ENCODE results near the gene DNAJC15. TPM values are rescaled to one million over a fixed set of nuclear protein-coding genes. Genes with fewer than 3 reads are reported as not detected.
A peak's percentile ranks its signal among the peaks of the same experiment; 100 is the strongest.

The DNAJC15 gene
- total and polyA plus RNA-seq, 2 of the 4 experiments (the other 2 are of a cell fraction), result 7.0 to 22.0 TPM

DNA sequence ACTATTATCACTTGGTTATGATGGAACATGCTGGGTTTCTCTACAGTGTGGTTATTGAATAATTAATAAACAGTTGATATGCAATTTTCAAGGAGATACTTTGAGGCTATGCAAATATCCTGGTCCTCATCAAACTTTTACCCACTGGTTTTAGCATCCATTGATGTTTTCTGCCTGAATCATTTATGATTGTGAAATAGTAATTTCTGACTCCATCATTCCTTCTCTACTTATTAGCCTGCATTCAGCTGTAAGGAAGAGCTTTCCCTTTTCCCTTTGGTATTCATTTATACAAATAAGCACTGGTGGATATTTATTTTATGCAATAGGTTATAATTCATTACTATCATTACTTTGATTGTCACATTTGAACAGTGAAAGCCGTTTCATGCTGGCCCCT is 13.9 kb upstream of the DNAJC15 start:
- Histone ChIP-seq H3K23ac (ENCODE audit: low read depth, low read length) (no peak overlapping the region), H4K5ac (ENCODE audit: low read depth, low read length) (peak overlapping the region; percentile 67; the same call in 1 of the 2 replicates), H2BK15ac (ENCODE audit: low read depth, low read length) (peak overlapping the region; percentile 78; the same call in 2 of the 3 replicates), H2AK9ac (replicated peaks; ENCODE audit: low read depth, low read length, poor library complexity) (no peak overlapping the region), H3K27me3 (ENCODE audit: control insufficient read depth, insufficient read depth, low read length) (no peaks in the 10 kb centered on the region), H4K91ac (ENCODE audit: insufficient read depth, low read depth, low read length) (peak overlapping the region; percentile 39), H3K27ac (ENCODE audit: insufficient read depth, low read length) (peak overlapping the region; percentile 57; the same call in 1 of the 2 replicates), H3K14ac (replicated peaks; ENCODE audit: low read depth, low read length) (peak overlapping the region; percentile 76), H2BK5ac (ENCODE audit: low read depth, low read length, poor library complexity, severe bottlenecking) (peak overlapping the region; percentile 83), H3K56ac (ENCODE audit: extremely low read depth, insufficient read depth, low read length) (no peak overlapping the region), H2AFZ (replicated peaks; ENCODE audit: low read length, poor library complexity) (no peak overlapping the region), H3K36me3 (ENCODE audit: control insufficient read depth, insufficient read depth, low read length) (no peaks in the 10 kb centered on the region), H3K4ac (ENCODE audit: low read depth, low read length) (peak overlapping the region; percentile 59; the same call in 1 of the 2 replicates), H4K20me1 (ENCODE audit: insufficient read depth, low read length) (no peaks in the 10 kb centered on the region), H3K9ac (ENCODE audit: low read depth, low read length) (no peak overlapping the region), H2BK20ac (ENCODE audit: low read depth, low read length) (peak overlapping the region; percentile 91; the same call in 1 of the 2 replicates), H3K4me2 (ENCODE audit: low read depth, low read length) (peak overlapping the region; percentile 39; the same call in 1 of the 2 replicates), H3K9me1 (ENCODE audit: insufficient read depth, low read length) (peaks cover 13% of the 10 kb centered on the region), H3K9me3 (ENCODE audit: control insufficient read depth, insufficient read depth, low read length) (no peaks in the 10 kb centered on the region), H2AK5ac (ENCODE audit: low read depth, low read length) (peak overlapping the region; percentile 63; the same call in 1 of the 2 replicates), H3K4me3 (ENCODE audit: insufficient read depth, low read depth, low read length) (no peak overlapping the region), H3K4me1 (ENCODE audit: control insufficient read depth, insufficient read depth, low read length) (peaks cover 20% of the 10 kb centered on the region), H3K18ac (ENCODE audit: low read depth, low read length) (peak overlapping the region; percentile 74), H4K8ac (ENCODE audit: low read depth in 2 of 2, low read length in 2 of 2) (peak overlapping the region in 1 of 2 experiments; percentile 80; a peak in 3 of 4 replicates), H3K79me1 (ENCODE audit: low read depth in 1 of 2, low read length in 2 of 2) (no peaks in the 10 kb centered on the region), H2BK120ac (ENCODE audit: low read depth, low read length) (peak overlapping the region; percentile 84)
- BruUV-seq (replicated peaks), result no TSS peak
- intact Hi-C loops (cut with micrococcal nuclease), result no loop called here
- ChIA-PET CTCF (no interaction called here), POLR2A (ENCODE audit: unreplicated experiment) (no interaction called here)
- dilution Hi-C loops (cut with HindIII; ENCODE audit: low sequenced_read_pairs, unreplicated experiment), result no loop called here
- peak; percentile 60 for DNase-seq
- no CpG with 5 or more reads among the region's 1 CpG for WGBS, 2 experiments (ENCODE audit: extremely low coverage in 2 of 2, insufficient read length in 1 of 2)
- ATAC-seq (ENCODE audit: low read depth), result peak; percentile 64
- in situ Hi-C loops (cut with MboI; ENCODE audit: low sequenced_read_pairs), result no loop called here
- TF ChIP-seq CEBPB (IDR thresholded peaks at IDR 0.05; ENCODE audit: low read depth, low read length) (peak; percentile 97), SMC3 (IDR thresholded peaks at IDR 0.05; ENCODE audit: low read depth, low read length) (no peak)
